DMS114 treated with DMSO at 0.1 percent for 48 hours (cell line): Measurements from ENCODE around the gene FCRLA.
"Not testable (repeated sequence)": the region's sequence is repeated elsewhere in the genome, so short reads cannot be mapped to it uniquely, and the experiment has no call there.

Experiments
- DNase-seq: peaks from one replicate; lab custom pipeline; 2025; ENCODE audit not compliant: unreplicated experiment; lab: John Stamatoyannopoulos, UW

Gene FCRLA, protein sequence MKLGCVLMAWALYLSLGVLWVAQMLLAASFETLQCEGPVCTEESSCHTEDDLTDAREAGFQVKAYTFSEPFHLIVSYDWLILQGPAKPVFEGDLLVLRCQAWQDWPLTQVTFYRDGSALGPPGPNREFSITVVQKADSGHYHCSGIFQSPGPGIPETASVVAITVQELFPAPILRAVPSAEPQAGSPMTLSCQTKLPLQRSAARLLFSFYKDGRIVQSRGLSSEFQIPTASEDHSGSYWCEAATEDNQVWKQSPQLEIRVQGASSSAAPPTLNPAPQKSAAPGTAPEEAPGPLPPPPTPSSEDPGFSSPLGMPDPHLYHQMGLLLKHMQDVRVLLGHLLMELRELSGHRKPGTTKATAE

DNA sequence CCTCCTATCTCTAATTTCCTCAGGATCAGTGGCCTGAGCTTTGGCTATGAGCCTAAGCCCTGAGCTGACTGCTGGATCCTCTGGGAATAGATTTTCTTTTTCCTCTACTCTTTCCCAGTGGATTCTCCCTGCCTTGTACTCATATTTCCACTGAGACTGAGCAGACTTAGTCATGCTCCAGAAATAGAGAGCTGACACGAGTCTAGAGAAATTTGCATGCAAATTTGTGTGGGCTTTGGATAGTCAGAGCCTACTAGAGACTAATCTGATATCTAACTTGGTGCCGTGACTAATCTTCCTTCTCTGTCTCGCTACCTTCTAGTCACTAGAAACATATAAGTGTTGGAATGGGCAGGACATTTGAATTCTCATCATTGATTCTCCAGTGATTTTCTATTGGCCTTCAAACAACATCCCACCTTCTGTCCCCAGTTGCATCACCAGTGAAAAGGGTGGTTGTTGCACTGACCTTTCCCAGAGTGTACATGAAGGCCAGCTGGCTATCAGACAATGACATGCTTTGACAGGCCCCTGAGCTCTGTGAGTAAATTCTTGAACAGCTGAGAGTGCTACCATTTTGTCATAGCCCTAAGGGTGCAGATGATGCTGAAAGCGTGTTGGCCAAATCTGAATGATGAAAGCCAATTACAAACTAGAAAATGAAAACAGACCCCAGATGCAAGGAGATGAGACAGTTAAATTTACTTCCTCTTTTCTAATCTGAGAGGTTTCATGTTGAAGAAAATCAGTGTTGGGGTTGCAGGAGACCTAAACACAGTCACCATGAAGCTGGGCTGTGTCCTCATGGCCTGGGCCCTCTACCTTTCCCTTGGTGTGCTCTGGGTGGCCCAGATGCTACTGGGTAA, at the start of gene FCRLA:
Gene FCRLA, plus strand, starts transcription at position 748 of the 866 bp plus-strand sequence. Its CDS starts 36 bp downstream, at position 784.
- no peak for DNase-seq

DNA sequence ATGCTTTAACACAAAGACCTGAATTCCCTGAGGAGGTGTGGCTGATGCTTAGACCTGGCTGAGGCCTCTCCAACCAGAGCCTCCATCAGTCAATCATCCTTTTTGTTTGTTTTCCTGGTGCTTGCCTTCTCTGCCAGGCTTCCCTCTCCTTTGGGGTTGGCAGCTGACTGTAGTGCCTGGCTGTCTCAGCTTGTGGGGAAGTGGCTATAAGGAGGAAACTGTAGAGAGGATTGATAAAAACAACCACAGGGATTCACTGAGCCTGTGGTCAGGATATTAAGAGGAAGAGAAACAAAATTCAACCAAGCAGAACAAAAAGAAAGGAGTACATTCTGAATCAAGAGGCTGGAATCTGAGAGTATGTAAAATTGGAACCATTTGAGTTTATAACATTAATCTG, 48.5 kb upstream of the FCRLA start:
- DNase-seq = not testable (repeated sequence)

DNA sequence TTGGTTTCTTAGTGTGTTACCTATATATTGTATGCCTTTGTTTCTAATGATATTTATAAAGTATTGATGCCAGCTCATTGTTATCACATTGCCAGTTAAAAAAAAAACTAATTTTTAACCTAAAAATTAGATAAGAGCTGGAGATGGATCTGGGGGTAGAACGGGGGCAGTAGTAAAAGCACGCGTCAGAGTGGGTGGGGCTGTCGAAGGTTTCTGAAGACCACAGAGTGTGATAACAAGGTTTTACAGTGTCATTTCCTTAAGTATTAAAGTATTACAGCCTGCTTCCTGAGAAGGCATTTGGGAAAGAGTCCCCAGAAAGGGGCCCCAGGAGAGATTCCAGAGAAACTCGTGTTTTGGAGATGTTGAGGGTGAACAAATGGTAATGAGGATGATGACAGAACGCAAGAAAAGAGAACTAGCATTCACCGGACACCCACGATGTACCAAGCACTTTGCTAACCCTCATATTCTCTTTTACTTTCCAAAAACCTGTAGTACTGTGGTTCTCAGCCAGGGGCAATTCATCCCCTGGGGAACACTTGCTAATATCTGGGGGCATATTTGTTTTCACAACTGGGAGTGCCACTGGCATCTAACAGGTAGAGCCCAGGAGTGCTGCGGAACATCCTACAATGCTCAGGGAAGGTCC, 45.2 kb upstream of the FCRLA start:
- not testable (repeated sequence) for DNase-seq

DNA sequence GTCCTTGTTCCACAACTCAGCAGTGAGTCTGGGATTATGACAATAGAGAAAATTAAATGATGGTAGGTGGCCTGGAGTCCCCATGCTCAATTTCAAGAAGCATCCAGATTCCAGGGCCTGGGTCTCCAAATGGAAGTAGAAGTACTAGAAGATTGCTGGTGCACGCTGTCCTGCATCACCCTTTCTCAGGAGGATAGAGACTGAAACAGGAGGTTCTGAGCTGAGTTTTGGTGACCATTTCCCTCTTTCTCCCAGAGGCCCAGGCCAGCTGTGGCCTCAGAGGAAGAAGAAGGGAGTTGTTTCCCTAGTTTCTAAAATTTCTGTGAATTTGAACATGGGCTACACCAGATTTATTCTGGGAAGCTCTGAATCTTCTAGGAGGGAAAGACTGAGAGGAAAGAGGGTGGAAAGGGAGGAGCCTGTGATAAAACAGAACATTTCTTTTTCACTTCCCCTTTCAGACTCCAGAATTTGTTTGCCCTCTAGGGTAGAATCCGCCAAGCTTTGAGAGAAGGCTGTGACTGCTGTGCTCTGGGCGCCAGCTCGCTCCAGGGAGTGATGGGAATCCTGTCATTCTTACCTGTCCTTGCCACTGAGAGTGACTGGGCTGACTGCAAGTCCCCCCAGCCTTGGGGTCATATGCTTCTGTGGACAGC, 44.2 kb upstream of the FCRLA start, which contains the start of gene FCGR2B:
Gene FCGR2B, plus strand, starts transcription at position 460 of the 656 bp plus-strand sequence. Its CDS starts 99 bp downstream, at position 559.
- not testable (repeated sequence) for DNase-seq

DNA sequence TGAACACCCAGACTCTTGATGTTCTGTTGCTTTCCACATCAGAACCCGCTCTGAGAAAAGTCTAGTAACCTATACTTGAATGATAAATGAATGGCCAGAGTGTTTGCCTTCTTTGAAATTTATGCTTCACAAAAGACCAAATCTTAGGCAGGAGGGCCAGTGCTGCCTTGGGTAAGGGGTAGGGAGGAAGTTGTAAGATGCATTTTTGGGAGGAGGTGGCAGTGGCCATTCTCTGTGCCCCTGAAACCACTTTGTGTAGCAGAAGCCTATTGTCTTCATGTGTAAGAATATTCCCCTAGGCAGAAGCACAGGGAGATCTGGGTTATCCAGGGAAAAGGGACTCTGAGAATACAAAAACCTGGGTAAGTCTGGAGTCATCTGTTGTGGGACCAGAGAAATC, 43.5 kb upstream of the FCRLA start:
- not testable (repeated sequence) for DNase-seq

DNA sequence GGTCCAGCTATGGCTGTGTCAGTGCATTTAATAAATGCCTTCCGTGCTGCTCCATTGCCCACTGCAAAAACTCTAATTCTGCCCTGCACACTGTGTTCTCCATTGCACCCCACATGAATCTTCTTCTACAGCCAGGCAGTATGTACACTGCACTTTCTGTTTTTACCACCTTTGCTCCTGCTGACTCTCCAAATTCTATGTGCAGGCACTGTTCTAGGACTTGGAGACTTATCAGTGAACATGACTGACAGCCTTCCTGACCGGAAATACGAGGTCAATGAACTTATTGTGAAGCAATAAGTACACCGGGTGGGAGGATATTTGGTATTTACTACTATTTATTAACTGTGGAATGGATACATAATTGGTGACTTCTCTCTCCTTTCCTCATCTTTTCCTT, 42.3 kb upstream of the FCRLA start:
- DNase-seq = not testable (repeated sequence)

DNA sequence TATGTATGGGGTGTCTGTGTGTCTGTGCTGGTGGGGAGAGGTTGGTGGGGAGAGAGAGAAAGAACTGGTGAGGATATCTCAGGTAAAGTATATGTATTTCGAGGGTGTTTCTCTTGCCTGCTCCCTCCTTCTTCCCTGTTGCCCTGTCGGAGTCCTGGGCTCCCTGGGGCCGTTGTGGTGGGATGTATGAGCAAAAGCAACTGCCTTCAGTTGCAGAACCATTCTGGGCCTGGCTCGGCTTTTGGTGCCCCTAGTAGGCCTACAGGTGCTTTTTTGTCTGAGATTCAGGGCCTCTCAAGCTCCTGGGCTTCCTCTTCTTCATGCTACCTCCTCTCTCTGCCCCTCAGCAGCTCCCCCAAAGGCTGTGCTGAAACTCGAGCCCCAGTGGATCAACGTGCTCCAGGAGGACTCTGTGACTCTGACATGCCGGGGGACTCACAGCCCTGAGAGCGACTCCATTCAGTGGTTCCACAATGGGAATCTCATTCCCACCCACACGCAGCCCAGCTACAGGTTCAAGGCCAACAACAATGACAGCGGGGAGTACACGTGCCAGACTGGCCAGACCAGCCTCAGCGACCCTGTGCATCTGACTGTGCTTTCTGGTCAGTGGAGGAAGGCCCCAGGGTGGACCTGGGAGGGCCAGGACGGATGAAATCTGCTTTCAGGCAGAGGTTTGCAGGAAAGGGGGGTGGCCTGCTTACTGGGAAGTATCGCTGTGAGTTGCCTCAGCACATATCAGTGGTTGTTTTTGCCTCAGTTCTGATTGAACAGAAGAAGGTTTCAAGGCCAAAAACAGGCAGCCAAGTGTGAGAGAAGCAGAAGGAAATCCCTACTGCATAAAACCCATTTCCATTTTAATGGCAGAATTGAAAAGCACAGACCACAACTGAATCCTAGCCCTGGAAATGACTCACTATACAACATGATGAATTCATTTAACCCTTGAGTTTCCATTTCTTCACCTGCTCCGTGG, 35.7 kb upstream of the FCRLA start:
- DNase-seq = not testable (repeated sequence)

DNA sequence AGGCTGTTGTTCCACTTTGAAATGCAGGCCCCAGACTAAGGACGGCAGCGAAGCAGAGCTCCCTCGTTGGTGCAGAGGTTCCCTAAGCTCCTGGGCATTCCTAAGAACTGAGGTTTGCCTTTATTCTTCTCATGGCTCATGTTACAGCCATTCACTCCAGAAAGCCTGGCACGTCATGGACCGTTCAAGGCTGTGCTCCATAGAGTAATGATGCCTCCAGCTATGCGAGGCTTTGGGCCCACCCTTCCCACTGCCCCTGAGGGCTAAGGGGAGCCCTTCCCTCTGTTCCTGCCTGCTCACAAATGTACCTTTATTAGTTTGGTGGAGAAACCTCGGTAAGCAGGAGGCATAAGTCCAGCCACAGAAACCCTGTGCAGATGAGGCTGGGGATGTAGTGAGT, 33.6 kb upstream of the FCRLA start:
- DNase-seq = not testable (repeated sequence)

DNA sequence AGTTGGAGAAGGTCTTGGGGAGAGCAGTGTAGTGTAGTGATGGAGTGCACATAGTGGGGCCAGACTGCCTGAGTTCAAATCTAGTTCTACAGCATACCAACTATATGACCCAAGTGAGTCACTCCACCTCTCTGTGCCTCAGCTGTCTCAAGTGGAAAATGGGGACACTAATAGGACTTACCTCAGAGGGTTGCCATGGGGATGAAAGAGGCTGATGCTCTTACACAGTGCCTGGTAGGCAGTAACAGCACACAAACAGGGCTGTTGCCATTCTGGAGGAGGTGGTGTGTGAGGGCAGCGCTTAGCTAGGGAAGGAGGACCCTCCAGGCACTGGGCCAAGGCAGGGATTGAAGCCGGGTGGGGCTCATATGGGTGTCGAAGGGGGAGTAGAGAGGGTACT, 32.6 kb upstream of the FCRLA start:
- not testable (repeated sequence) for DNase-seq

DNA sequence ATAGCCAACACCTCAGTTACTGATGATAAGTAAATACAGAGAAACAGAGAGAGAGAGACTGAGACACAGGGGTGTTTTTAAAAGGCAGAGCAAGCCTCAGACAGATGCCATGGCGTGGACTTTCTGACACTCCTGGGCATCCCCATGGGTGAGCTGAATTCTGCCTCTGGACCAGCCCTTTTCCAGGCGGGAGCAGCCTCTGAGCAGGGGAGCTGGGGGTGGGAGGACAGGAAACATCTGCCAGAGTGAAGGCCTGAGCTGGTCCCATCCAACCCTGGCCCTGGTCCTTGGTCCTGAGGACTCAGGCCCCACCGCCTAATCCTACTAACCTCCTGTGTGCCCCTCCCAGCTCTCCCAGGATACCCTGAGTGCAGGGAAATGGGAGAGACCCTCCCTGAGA, 32.1 kb upstream of the FCRLA start:
- DNase-seq = not testable (repeated sequence)

DNA sequence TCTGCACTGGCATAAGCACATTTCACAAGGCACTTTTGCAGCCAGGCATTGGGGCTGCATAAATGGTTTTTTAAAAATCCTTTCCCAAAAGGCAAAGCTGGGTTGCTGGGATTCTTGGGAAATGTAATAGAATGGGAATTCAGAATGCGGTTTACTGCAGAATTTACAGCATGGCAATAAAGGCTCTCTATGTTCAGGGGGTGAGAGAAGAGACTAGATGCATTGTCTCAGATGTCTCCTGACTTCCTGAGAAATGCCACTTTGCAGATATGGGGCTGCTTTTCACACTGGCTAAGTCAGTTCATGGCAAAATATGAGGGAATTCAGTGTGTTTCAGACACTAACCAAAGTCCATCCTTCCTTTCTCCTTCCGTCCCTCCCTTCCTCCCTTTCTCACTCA, 30.6 kb upstream of the FCRLA start:
- no peak for DNase-seq

DNA sequence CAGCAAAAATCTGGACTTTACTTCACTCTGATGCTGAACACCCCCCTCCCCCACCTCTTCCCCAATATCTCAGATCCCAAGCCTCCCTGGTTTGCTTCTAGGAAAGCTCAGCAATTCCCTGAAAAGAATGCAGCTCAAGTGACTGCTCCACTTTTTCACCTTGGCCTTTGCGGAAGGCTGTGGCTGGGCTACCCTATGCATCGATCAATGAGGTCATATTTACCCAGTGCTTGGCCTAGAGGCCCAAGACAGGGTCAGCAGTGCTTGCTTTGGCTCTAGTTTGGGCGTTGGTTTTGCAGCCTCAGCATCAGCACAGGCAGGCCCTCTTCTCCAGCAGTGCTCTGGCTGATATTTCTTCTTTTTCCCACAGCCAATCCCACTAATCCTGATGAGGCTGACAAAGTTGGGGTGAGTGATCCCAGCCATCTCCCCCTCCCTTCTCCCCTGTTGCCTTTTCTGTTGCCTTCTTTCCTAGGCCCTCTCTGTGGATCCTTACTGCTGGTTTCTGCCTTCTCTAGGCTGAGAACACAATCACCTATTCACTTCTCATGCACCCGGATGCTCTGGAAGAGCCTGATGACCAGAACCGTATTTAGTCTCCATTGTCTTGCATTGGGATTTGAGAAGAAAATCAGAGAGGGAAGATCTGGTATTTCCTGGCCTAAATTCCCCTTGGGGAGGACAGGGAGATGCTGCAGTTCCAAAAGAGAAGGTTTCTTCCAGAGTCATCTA, 29.9 kb upstream of the FCRLA start:
- DNase-seq = no peak

DNA sequence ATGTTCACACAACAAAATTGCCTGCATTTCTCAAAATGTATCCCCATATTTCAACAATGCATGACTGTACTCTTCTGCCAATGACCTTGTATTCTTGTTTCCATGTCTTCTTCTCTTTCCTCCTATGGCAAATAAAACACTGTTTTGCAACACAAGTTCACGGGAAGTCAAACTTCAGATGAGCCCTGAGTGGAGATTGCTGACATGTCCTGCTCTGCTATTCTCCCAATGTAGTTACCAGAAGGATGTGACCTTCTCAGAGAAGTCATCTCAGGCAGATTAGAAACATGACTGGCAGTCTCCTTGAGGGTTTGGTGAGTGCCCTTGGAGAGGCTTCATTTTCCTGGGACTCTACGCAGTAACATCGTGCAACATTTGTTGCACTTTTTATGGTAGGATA, 28.5 kb upstream of the FCRLA start:
- no peak for DNase-seq

DNA sequence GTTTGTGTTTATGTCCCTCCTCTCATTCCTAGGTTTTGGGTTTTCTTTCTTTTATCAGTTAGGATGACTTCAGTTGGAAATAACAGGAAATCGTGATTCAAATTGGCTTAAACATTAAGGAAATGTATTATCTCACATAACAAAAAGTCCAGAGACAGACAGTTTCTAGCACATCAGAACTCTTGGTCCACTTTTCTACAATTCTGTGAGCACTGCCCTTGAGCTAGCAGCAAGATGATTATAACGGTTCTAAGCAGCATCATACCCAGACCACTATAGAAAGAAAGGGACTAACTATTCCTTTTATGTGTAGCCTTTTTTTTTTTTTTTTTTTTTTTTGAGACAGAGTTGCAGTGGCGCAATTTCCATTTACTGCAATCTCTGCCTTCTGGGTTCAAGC, 25.1 kb upstream of the FCRLA start:
- no peak for DNase-seq

DNA sequence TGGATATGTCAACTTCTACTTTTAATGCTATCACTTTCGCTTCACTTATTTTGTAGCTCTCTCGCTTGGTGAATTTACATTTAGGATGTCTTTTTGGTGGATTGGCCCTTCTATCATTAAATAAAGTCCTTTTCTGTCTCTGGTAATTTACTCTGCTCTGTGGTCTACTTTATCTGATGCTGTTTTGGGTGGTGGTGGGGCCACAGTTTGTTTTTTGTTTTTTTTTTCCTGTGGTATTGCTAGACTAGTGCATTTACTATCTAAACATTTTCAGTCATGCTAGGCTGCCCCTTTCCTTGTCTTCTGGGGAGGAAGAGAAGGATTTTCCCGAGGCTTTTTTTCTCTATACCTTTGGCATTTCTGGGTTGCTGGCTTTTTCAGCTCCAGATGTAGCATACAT, 18.1 kb upstream of the FCRLA start:
- no peak for DNase-seq

DNA sequence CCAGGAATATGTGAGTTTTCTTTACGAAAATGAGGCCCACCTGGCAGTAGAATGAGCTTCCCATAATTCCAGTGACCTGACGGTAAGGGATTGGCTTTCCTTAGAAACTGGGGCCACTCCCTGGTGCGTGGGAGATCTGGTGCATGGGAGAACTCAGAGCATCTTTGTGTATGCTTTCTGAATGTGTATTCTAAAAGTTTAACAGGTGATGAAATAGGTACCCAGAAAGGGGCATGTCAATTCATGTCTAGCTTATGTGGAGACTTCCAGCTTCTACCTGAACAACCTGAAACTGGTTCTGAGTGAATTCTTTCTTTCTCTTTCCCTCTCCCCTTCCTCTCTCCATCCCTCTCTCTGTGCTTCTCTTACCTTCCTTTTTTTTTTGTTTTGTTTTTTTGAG, 15.2 kb upstream of the FCRLA start:
- no peak for DNase-seq

DNA sequence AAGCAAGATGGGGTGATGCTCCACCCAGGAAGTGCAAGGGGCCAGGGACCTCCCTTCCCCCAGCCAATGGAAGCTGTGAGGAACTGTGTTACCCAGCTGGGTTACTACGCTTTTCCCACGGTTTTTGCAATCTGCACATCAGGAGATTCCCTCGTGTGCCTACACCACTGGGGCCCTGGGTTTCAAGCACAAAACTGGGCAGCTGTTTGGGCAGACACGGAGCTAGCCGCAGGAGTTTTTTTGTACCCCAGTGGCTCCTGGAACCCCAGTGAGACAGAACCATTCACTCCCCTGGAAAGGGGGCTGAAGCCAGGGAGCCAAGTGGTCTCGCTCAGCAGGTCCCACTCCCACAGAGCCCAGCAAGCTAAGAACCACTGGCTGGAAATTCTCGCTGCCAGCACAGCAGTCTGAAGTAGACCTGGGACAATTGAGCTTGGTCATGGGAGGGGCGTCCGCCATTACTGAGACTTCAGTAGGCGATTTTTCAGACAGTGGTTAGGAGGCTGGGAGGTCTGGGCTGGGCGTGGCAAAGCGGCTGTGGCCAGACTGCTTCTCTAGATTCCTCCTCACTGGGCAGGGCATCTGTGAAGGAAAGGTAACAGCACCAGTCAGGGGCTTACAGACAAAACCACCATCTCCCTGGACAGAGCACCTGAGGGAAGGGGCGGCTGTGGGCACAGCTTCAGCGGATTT, 13.9 kb upstream of the FCRLA start:
- not testable (repeated sequence) for DNase-seq

DNA sequence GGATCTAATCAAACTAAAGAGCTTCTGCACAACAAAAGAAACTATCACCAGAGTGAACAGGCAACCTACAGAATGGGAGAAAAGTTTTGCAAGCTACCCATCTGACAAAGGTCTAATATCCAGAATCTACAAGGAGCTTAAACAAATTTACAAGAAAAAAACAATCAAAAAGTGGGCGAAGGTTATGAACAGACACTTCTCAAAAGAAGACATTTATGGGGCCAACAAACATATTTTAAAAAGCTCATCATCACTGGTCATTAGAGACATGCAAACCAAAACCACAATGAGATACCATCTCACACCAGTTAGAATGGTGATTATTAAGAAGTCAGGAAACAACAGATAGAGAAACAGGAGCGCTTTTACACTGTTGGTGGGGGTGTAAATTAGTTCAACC, 8.7 kb upstream of the FCRLA start:
- not testable (repeated sequence) for DNase-seq
